WI38 (cell line): ENCODE results near the gene BNIP5.

Experiments used
- H3K4me3 ChIP-seq: 2 replicates; pipeline ENCODE4 v1.5.1; 2011; ENCODE audit warnings: low read depth, mild to moderate bottlenecking, control low read depth, low read length
- TF ChIP-seq, protein P1 (sequence below): IDR thresholded peaks from 2 replicates; pipeline ENCODE4 v1.5.1; 2012; ENCODE audit warnings: low read depth, mild to moderate bottlenecking, control low read depth, low read length

Gene BNIP5

DNA sequence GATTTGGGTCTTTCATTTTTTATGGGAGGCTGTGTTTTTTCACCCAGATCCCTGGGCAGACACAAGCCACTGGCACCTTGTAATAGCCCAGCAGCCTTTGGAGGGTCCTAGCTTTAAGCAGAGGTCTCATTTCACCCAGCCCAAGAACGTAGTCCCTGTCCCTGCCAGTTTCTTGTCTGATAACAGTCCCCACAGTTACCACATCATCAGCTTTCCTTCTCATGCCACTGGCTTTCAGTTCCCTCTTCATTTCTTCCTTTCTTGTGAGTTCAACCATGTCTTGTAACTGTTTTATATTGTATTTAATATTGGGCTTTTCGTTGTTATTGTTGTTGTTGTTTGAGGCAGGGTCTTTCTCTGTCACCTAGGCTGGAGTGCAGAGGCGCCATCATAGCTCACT, 56.2 kb downstream of the BNIP5 start:
- TF ChIP-seq, protein P1, sequence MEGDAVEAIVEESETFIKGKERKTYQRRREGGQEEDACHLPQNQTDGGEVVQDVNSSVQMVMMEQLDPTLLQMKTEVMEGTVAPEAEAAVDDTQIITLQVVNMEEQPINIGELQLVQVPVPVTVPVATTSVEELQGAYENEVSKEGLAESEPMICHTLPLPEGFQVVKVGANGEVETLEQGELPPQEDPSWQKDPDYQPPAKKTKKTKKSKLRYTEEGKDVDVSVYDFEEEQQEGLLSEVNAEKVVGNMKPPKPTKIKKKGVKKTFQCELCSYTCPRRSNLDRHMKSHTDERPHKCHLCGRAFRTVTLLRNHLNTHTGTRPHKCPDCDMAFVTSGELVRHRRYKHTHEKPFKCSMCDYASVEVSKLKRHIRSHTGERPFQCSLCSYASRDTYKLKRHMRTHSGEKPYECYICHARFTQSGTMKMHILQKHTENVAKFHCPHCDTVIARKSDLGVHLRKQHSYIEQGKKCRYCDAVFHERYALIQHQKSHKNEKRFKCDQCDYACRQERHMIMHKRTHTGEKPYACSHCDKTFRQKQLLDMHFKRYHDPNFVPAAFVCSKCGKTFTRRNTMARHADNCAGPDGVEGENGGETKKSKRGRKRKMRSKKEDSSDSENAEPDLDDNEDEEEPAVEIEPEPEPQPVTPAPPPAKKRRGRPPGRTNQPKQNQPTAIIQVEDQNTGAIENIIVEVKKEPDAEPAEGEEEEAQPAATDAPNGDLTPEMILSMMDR: no peak
- no peak overlapping the region for H3K4me3 ChIP-seq

DNA sequence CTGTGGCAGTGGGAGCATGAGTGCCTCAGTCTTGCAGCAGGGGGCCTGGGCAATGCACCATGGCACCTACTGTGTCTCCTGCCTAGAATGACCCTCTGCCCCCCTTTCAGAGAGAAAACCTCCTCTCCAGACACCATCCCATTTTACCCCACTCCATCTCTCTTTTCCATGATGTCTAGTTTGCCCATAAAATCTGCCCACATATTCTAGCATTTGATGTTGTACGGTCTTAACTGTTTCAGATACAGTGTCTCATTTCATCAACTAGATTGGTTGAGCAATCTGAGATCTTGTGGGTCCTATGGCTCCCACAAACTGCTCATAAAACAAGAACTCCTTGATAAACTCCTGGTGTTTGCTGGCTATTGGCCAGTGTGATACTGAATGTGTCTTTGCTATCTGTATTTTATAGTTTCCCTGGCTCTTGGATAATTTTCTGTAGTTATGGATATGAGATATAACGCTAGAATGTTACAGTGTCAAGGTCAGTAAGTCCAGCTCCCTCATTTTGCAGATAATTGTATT, 58.7 kb downstream of the BNIP5 start:
- TF ChIP-seq, protein P1: no peak

DNA sequence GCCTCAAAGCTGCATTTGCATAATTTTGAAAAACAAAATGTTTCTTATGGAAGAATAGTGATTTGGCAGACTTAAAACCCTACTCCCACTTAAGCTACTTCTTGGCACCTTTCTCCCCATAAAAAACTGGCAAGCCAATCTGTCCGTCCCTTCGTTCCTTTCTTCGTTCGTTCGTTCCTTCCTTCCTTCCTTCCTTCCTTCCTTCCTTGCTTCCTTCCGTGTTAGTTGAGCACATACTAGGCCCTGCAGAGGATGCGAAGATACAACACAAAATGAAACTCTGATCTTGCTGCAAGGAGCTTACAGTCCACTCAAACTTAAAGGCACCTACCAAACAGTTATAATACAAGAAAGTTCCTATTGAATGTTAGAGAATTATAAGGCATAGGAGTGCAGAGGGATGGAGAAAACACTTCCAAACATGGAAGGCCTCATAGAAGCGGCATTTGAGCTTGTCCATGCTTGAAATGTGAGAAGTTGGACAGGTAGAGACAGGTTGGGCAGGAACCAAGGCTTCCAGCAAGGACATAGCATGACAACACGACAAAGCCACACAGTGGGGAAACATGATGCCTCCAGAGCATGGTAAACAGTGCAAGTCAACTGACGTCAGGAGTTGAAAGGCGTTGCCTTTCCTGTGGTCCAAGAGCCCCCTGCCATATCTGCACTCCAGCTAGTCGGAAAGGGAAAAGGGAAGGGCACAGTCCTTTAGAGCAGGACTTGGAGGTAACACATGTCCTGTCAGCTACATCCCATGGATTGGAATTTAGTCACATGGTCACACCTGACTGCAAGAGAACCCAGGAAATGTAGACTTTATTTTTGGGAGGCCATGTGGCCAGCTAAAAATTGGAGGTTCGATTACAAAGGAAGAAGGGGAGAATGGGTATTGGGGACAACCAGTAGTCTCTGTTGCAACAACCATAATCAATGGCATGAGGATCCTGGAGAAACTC, 59.8 kb downstream of the BNIP5 start:
- TF ChIP-seq, protein P1: no peak
- no peak overlapping the region for H3K4me3 ChIP-seq

More for the DNA sequence above, 58.7 kb downstream of the BNIP5 start:
- no peak overlapping the region for H3K4me3 ChIP-seq

DNA sequence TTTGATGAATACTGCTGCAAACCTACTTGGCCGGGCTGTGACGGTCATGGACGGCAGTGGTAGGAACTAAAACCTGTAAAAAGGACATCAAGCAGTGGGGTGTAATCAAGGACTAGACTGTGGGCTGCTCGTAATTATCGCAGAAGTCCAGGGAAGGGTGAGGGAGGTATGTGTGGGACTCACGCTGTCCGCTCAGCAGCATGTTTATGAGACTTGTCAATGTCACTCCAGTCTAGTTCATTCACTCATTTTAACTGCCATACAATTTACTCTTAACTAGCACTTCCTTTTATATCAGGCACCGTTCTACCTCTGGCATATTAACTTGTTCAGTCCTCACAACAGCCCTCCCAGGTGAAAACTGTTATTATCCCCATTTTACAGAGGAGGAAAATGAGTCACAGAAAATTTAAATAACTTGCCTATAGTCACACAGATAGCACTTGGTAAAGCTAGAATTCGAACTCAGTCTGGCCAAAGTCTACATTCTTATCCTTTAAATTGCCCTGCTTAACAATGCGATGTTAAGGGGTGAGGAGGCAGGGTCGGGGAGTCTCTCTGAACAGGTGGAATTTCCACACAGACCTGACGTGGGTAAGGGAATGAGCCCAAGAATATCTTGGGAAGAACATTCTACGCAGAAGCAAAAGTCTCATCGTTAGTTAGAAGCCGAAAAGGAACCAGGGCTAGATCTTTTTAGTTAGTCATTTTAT, 62.7 kb downstream of the BNIP5 start:
- no peak overlapping the region for H3K4me3 ChIP-seq
- TF ChIP-seq, protein P1: no peak

DNA sequence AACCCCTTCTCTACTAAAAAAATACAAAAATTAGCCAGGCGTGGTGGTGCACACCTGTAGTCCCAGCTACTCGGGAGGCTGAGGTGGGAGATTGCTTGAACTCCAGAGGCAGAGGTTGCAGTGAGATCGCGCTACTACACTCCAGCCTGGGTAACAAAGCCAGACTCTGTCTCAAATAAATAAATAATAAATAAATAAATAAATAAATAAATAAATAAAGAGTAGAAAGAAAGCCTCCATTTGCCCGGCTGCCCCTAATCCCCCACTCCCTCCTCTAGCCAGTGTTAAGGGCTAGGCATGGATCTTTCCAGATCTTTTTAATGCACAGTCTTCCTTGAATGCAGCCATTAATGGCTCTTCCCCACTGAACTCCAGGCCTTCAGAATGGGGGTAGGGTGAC, 63.6 kb downstream of the BNIP5 start:
- TF ChIP-seq, protein P1: no peak
- no peak overlapping the region for H3K4me3 ChIP-seq

DNA sequence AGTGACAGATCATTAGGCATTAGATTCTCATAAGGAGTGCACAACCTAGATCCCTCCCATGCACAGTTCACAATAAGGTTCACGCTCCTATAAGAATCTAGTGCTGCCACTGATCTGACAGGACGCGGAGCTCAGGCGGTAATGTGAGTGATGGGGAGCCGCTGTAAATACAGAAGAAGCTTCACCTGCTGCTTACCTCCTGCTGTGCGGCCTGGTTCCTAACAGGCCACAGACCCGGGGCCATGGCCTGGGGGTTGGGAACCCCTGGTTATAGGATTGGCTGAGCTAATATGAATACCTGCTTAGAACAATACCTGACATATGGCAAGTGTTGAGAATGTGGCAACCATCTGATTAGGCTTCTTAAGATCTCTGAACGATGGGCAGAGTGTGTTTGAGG, 64.5 kb downstream of the BNIP5 start:
- TF ChIP-seq, protein P1: no peak
- H3K4me3 ChIP-seq: no peak overlapping the region
